ENCODE data around the gene TMEM14A. TPM values are rescaled to one million over a fixed set of nuclear protein-coding genes. Genes with fewer than 3 reads are reported as not detected.

The TMEM14A gene, protein sequence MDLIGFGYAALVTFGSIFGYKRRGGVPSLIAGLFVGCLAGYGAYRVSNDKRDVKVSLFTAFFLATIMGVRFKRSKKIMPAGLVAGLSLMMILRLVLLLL
- total RNA-seq (2014; rRNA removed; shearing (Covaris generic); ENCODE audit: low replicate concordance) = 23.7 and 61.3 TPM in 2 replicates

- Histone ChIP-seq H3K4me1 (ENCODE audit: low read length) (peaks cover 59% of the 10 kb centered on the region), H3K9ac (ENCODE audit: low read length) (peak within 1 kb of the TSS; percentile 84), H2AFZ (ENCODE audit: low read length) (peak within 1 kb of the TSS; percentile 92), H3K9me3 (ENCODE audit: low read length) (no peaks in the 10 kb centered on the region), H3K4me2 (ENCODE audit: low read depth, low read length, poor library complexity, severe bottlenecking) (peak within 1 kb of the TSS; percentile 98), H3K4me3 (ENCODE audit: low read length) (peak within 1 kb of the TSS; percentile 94), H3K27me3 (ENCODE audit: low read length) (no peaks in the 10 kb centered on the region), H3K79me2 (ENCODE audit: low read length) (peaks cover 37% of the 10 kb centered on the region), H3K9me2 (replicated peaks; ENCODE audit: insufficient read depth, low read length) (no peaks in the 10 kb centered on the region), H4K20me1 (ENCODE audit: insufficient read depth, low read depth, low read length) (no peaks in the 10 kb centered on the region), H3K27ac (ENCODE audit: low read length) (peak within 1 kb of the TSS; percentile 22; the same call in 1 of the 2 replicates), H3K36me3 (ENCODE audit: insufficient read depth, low read length) (no peaks in the 10 kb centered on the region)
- peak; percentile 97 for DNase-seq
Observed at GRCh38 chr6:52670502-52671409, at the start of gene TMEM14A. Gene TMEM14A (plus strand): TSS chr6:52671113. CDS start chr6:52677103, 5,990 bp downstream.

GRCh38 chr6:52621631-52622030, 49.3 kb upstream of the TMEM14A start:
- Histone ChIP-seq H4K20me1 (ENCODE audit: insufficient read depth, low read depth, low read length) (no peaks in the 10 kb centered on the region), H3K79me2 (ENCODE audit: low read length) (no peaks in the 10 kb centered on the region), H2AFZ (ENCODE audit: low read length) (no peak overlapping the region), H3K27me3 (ENCODE audit: low read length) (no peaks in the 10 kb centered on the region), H3K4me2 (ENCODE audit: low read depth, low read length, poor library complexity, severe bottlenecking) (no peak overlapping the region), H3K4me3 (ENCODE audit: low read length) (no peak overlapping the region), H3K4me1 (ENCODE audit: low read length) (no peaks in the 10 kb centered on the region), H3K9ac (ENCODE audit: low read length) (no peak overlapping the region), H3K27ac (ENCODE audit: low read length) (no peak overlapping the region), H3K9me3 (ENCODE audit: low read length) (no peaks in the 10 kb centered on the region), H3K36me3 (ENCODE audit: insufficient read depth, low read length) (no peaks in the 10 kb centered on the region), H3K9me2 (replicated peaks; ENCODE audit: insufficient read depth, low read length) (no peaks in the 10 kb centered on the region)
- DNase-seq = no peak

- Histone ChIP-seq H3K36me3 (ENCODE audit: insufficient read depth, low read length) (no peaks in the 10 kb centered on the region), H4K20me1 (ENCODE audit: insufficient read depth, low read depth, low read length) (no peaks in the 10 kb centered on the region), H3K27me3 (ENCODE audit: low read length) (no peaks in the 10 kb centered on the region), H3K4me1 (ENCODE audit: low read length) (no peaks in the 10 kb centered on the region), H2AFZ (ENCODE audit: low read length) (no peak overlapping the region), H3K79me2 (ENCODE audit: low read length) (no peaks in the 10 kb centered on the region), H3K9ac (ENCODE audit: low read length) (no peak overlapping the region), H3K9me3 (ENCODE audit: low read length) (no peaks in the 10 kb centered on the region), H3K4me3 (ENCODE audit: low read length) (no peak overlapping the region), H3K27ac (ENCODE audit: low read length) (no peak overlapping the region), H3K9me2 (replicated peaks; ENCODE audit: insufficient read depth, low read length) (no peaks in the 10 kb centered on the region), H3K4me2 (ENCODE audit: low read depth, low read length, poor library complexity, severe bottlenecking) (no peak overlapping the region)
- DNase-seq = peak; percentile 26
Observed at GRCh38 chr6:52622810-52623209, 48.1 kb upstream of the TMEM14A start.

GRCh38 chr6:52632011-52632410, 38.9 kb upstream of the TMEM14A start:
- H3K9me2 ChIP-seq (replicated peaks; ENCODE audit: insufficient read depth, low read length) = no peaks in the 10 kb centered on the region
- no peak for DNase-seq
- no peak overlapping the region for H3K4me3 ChIP-seq (ENCODE audit: low read length)
- no peaks in the 10 kb centered on the region for H3K79me2 ChIP-seq (ENCODE audit: low read length)
- H3K9me3 ChIP-seq (ENCODE audit: low read length) = no peaks in the 10 kb centered on the region
- no peaks in the 10 kb centered on the region for H3K4me1 ChIP-seq (ENCODE audit: low read length)
- H2AFZ ChIP-seq (ENCODE audit: low read length) = no peak overlapping the region; the same call in 1 of the 2 replicates
- no peak overlapping the region for H3K9ac ChIP-seq (ENCODE audit: low read length)
- H4K20me1 ChIP-seq (ENCODE audit: insufficient read depth, low read depth, low read length) = no peaks in the 10 kb centered on the region
- H3K4me2 ChIP-seq (ENCODE audit: low read depth, low read length, poor library complexity, severe bottlenecking) = no peak overlapping the region
- H3K36me3 ChIP-seq (ENCODE audit: insufficient read depth, low read length) = no peaks in the 10 kb centered on the region
- no peak overlapping the region for H3K27ac ChIP-seq (ENCODE audit: low read length)
- no peaks in the 10 kb centered on the region for H3K27me3 ChIP-seq (ENCODE audit: low read length)

- no peak overlapping the region for H3K4me3 ChIP-seq (ENCODE audit: low read length)
- H3K4me2 ChIP-seq (ENCODE audit: low read depth, low read length, poor library complexity, severe bottlenecking) = no peak overlapping the region
- H3K27me3 ChIP-seq (ENCODE audit: low read length) = no peaks in the 10 kb centered on the region
- no peak for DNase-seq
- H3K9me3 ChIP-seq (ENCODE audit: low read length) = no peaks in the 10 kb centered on the region
- no peaks in the 10 kb centered on the region for H3K79me2 ChIP-seq (ENCODE audit: low read length)
- H3K9ac ChIP-seq (ENCODE audit: low read length) = no peak overlapping the region
- H3K4me1 ChIP-seq (ENCODE audit: low read length) = no peaks in the 10 kb centered on the region
- H2AFZ ChIP-seq (ENCODE audit: low read length) = no peak overlapping the region
- no peaks in the 10 kb centered on the region for H3K9me2 ChIP-seq (replicated peaks; ENCODE audit: insufficient read depth, low read length)
- H4K20me1 ChIP-seq (ENCODE audit: insufficient read depth, low read depth, low read length) = no peaks in the 10 kb centered on the region
- H3K27ac ChIP-seq (ENCODE audit: low read length) = no peak overlapping the region
- no peaks in the 10 kb centered on the region for H3K36me3 ChIP-seq (ENCODE audit: insufficient read depth, low read length)
Observed at GRCh38 chr6:52634211-52634610, 36.7 kb upstream of the TMEM14A start.

DNA sequence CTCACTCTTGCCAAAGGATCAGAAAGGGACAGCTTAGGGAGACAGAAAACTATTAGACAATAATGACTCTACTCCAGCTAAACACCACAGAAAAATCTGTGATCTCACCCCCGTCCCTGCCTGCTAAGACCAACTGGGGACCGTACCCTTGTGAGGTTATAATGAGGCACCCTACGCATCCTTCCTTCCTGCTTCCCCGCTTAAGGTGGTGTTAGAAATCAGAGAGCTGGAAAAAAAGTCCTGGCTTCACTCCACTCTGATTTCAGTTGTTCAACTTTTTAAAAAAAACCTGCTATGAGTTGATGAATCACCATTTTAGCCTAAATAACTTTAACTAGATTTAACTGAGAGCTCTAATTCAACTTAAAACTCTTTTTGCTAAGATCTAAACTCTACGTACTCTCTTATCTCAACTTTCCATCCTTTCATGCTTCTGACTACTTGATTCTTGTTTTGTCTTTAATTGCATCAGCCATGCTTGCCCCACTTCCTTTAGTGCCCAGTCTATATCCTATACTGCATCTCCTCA, 35.8 kb upstream of the TMEM14A start:
- Histone ChIP-seq H2AFZ (ENCODE audit: low read length) (no peak overlapping the region), H3K27me3 (ENCODE audit: low read length) (no peaks in the 10 kb centered on the region), H3K4me2 (ENCODE audit: low read depth, low read length, poor library complexity, severe bottlenecking) (no peak overlapping the region)

DNA sequence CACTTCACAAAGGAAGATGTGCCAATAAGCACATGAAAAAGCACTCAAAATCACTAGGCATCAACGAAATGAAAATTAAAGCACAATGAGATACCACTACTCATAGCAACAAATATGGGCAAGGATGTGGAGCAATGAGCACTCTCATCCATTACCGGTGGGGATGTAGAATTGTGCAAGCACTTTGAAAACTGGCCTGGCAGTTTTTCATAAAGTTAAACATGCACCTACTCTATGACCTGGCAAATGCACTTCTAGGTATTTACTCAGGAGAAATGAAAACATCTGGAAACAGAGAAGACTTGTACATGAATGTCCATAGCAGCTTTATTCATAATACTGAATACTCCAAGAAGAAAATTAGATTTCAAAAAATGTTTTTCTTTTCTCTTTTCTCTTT, 34.1 kb upstream of the TMEM14A start:
- Histone ChIP-seq H3K4me3 (ENCODE audit: low read length) (no peak overlapping the region), H3K27ac (ENCODE audit: low read length) (no peak overlapping the region), H4K20me1 (ENCODE audit: insufficient read depth, low read depth, low read length) (no peaks in the 10 kb centered on the region), H3K9me2 (replicated peaks; ENCODE audit: insufficient read depth, low read length) (no peaks in the 10 kb centered on the region), H2AFZ (ENCODE audit: low read length) (no peak overlapping the region), H3K36me3 (ENCODE audit: insufficient read depth, low read length) (no peaks in the 10 kb centered on the region), H3K9ac (ENCODE audit: low read length) (no peak overlapping the region), H3K4me1 (ENCODE audit: low read length) (no peaks in the 10 kb centered on the region), H3K79me2 (ENCODE audit: low read length) (no peaks in the 10 kb centered on the region), H3K9me3 (ENCODE audit: low read length) (no peaks in the 10 kb centered on the region), H3K4me2 (ENCODE audit: low read depth, low read length, poor library complexity, severe bottlenecking) (no peak overlapping the region), H3K27me3 (ENCODE audit: low read length) (no peaks in the 10 kb centered on the region)
- no peak for DNase-seq

More for the DNA sequence above, 35.8 kb upstream of the TMEM14A start:
- H3K4me3 ChIP-seq (ENCODE audit: low read length) = no peak overlapping the region
- H4K20me1 ChIP-seq (ENCODE audit: insufficient read depth, low read depth, low read length) = no peaks in the 10 kb centered on the region
- H3K79me2 ChIP-seq (ENCODE audit: low read length) = no peaks in the 10 kb centered on the region
- H3K27ac ChIP-seq (ENCODE audit: low read length) = no peak overlapping the region
- no peaks in the 10 kb centered on the region for H3K9me2 ChIP-seq (replicated peaks; ENCODE audit: insufficient read depth, low read length)
- DNase-seq = no peak
- H3K4me1 ChIP-seq (ENCODE audit: low read length) = no peaks in the 10 kb centered on the region
- no peak overlapping the region for H3K9ac ChIP-seq (ENCODE audit: low read length)
- H3K36me3 ChIP-seq (ENCODE audit: insufficient read depth, low read length) = no peaks in the 10 kb centered on the region
- no peaks in the 10 kb centered on the region for H3K9me3 ChIP-seq (ENCODE audit: low read length)

GRCh38 chr6:52639493-52639892, 31.4 kb upstream of the TMEM14A start:
- no peaks in the 10 kb centered on the region for H3K36me3 ChIP-seq (ENCODE audit: insufficient read depth, low read length)
- no peaks in the 10 kb centered on the region for H3K4me1 ChIP-seq (ENCODE audit: low read length)
- no peaks in the 10 kb centered on the region for H3K9me3 ChIP-seq (ENCODE audit: low read length)
- H3K27ac ChIP-seq (ENCODE audit: low read length) = no peak overlapping the region
- no peak overlapping the region for H3K9ac ChIP-seq (ENCODE audit: low read length)
- no peaks in the 10 kb centered on the region for H3K79me2 ChIP-seq (ENCODE audit: low read length)
- no peaks in the 10 kb centered on the region for H4K20me1 ChIP-seq (ENCODE audit: insufficient read depth, low read depth, low read length)
- no peak overlapping the region for H3K4me3 ChIP-seq (ENCODE audit: low read length)
- no peaks in the 10 kb centered on the region for H3K27me3 ChIP-seq (ENCODE audit: low read length)
- no peak overlapping the region for H2AFZ ChIP-seq (ENCODE audit: low read length)
- DNase-seq = no peak
- H3K9me2 ChIP-seq (replicated peaks; ENCODE audit: insufficient read depth, low read length) = no peaks in the 10 kb centered on the region
- H3K4me2 ChIP-seq (ENCODE audit: low read depth, low read length, poor library complexity, severe bottlenecking) = no peak overlapping the region

Data from Karpas-422 (cell line).